Measurements from ENCODE around the gene ADGRD1.

The ADGRD1 gene

DNA sequence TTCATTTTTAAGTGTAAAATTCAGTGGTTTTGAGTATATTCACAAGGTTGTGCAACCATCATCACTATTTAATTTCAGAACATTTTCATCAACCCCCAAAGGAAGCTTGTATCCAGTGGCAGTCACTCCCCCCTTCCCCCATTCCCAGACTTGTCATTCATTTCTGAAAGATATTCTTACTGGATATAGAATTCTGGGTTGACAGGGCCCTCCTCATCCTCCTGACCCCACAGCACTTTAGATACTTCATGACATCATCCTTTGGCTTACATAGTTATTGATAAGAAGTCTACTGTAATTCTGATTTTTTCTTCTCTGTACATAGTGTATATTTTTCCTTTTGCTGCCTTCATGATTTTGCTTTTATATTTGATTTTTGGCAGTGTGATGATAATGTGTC is 8.8 kb upstream of the ADGRD1 start:
- Mint-ChIP-seq H3K4me1 (peaks cover 13% of the 10 kb centered on the region), H3K27ac (no peak overlapping the region), H3K9me3 (peaks cover 43% of the 10 kb centered on the region), H3K27me3 (ENCODE audit: low read depth, poor library complexity) (peaks cover 21% of the 10 kb centered on the region), H3K36me3 (ENCODE audit: low read depth) (peaks cover 8% of the 10 kb centered on the region), H3K4me3 (no peak overlapping the region)
- DNase-seq, result no peak
- TF ChIP-seq, protein P1, sequence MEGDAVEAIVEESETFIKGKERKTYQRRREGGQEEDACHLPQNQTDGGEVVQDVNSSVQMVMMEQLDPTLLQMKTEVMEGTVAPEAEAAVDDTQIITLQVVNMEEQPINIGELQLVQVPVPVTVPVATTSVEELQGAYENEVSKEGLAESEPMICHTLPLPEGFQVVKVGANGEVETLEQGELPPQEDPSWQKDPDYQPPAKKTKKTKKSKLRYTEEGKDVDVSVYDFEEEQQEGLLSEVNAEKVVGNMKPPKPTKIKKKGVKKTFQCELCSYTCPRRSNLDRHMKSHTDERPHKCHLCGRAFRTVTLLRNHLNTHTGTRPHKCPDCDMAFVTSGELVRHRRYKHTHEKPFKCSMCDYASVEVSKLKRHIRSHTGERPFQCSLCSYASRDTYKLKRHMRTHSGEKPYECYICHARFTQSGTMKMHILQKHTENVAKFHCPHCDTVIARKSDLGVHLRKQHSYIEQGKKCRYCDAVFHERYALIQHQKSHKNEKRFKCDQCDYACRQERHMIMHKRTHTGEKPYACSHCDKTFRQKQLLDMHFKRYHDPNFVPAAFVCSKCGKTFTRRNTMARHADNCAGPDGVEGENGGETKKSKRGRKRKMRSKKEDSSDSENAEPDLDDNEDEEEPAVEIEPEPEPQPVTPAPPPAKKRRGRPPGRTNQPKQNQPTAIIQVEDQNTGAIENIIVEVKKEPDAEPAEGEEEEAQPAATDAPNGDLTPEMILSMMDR (IDR thresholded peaks at IDR 0.05), result no peak

DNA sequence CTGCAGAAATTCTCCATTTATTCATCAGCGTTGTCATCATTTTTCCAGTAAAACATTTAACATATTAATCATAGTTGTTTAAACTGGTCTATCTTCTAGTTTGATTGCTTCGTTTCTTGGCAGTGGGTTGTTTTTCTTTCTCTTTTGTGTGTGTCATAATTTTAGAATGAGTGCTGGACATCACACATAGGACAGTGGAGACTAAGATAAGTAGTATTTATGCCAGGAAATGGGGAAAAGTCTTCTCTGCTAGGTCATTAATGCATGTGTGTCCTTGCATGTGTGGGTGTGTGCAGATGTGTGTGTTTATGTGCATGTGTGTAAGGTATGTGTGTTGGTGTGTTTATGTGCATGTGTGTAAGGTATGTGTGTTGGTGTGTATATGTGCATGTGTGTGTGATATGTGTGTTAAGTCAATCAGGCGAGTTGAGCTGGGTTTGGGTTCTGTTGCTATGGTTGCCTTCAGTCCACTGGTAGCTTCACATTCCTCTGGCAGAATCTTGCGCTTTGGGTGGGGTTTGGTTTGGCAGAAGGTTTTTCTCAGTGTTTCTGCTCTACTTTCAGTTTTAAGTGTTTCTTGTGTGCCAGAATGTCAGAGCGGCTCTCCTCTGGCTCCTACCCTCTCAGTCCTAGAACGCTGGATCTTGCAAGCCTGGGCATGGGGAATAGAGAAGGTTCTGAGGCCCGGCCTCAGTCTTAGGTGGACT is 7.8 kb upstream of the ADGRD1 start:
- H3K4me1 Mint-ChIP-seq, result peaks cover 19% of the 10 kb centered on the region
- TF ChIP-seq, protein P1 (IDR thresholded peaks at IDR 0.05), result no peak
- DNase-seq, result no peak
- H3K9me3 Mint-ChIP-seq, result peaks cover 33% of the 10 kb centered on the region
- peaks cover 11% of the 10 kb centered on the region for H3K27me3 Mint-ChIP-seq (ENCODE audit: low read depth, poor library complexity)
- peaks cover 8% of the 10 kb centered on the region for H3K36me3 Mint-ChIP-seq (ENCODE audit: low read depth)
- H3K4me3 Mint-ChIP-seq, result no peak overlapping the region
- no peak overlapping the region for H3K27ac Mint-ChIP-seq

DNA sequence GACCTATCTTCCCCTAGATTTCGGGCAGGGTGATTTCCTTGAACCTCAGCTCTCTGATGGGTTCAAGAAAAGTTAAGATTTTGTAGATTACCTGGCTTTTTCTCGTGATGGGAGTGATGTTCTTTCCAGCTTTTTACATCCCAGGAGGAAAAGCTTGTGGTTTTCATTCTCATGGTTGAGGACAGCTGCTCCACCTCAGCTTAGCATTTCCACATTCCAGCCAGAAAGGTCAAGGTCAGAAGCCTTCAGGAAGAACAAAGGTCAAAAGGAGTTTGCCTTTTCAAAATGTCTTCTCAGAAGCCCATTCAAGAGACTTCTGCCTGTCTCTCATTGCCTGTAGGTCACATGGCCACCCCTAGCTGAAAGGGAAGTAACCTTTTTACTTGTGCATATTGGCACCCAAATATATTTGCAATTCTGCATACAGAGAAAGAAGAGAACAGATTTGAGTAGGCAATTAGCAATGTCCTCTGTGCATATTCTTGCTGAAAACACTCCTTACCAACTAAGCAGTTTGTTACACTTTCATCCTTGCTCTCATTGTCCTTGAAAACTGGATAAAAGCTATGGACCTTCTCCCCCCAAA is 6.6 kb upstream of the ADGRD1 start:
- H3K27ac Mint-ChIP-seq, result no peak overlapping the region
- H3K4me1 Mint-ChIP-seq, result peaks cover 29% of the 10 kb centered on the region
- TF ChIP-seq, protein P1 (IDR thresholded peaks at IDR 0.05), result no peak
- DNase-seq, result no peak
- H3K9me3 Mint-ChIP-seq, result peaks cover 33% of the 10 kb centered on the region
- H3K4me3 Mint-ChIP-seq, result no peak overlapping the region
- H3K36me3 Mint-ChIP-seq (ENCODE audit: low read depth), result peaks cover 8% of the 10 kb centered on the region
- H3K27me3 Mint-ChIP-seq (ENCODE audit: low read depth, poor library complexity), result peaks cover 6% of the 10 kb centered on the region

DNA sequence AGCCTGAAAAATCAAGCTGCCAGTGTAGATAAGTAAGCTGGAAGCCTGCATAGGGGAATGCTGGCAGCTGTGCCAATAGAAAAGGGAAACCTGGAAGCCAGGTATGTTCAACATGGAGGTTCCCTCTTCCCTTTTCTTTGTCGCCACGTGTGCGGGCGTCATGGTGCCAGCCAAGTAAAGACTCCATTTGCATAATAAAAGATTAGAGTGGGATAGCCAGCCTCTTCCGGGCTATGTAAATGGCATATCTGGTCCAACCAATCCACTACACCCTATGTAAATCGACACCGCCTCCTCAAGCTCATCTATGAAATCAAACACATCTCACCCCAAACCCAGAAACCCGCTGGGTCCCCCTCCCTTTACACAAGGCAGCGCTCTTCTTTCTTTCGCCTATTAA is 5.6 kb upstream of the ADGRD1 start:
- DNase-seq, result no peak
- peaks cover 39% of the 10 kb centered on the region for H3K4me1 Mint-ChIP-seq
- no peak overlapping the region for H3K4me3 Mint-ChIP-seq
- peaks cover 33% of the 10 kb centered on the region for H3K9me3 Mint-ChIP-seq
- peaks cover 8% of the 10 kb centered on the region for H3K36me3 Mint-ChIP-seq (ENCODE audit: low read depth)
- TF ChIP-seq, protein P1 (IDR thresholded peaks at IDR 0.05), result no peak
- H3K27ac Mint-ChIP-seq, result no peak overlapping the region
- H3K27me3 Mint-ChIP-seq (ENCODE audit: low read depth, poor library complexity), result peaks cover 6% of the 10 kb centered on the region

DNA sequence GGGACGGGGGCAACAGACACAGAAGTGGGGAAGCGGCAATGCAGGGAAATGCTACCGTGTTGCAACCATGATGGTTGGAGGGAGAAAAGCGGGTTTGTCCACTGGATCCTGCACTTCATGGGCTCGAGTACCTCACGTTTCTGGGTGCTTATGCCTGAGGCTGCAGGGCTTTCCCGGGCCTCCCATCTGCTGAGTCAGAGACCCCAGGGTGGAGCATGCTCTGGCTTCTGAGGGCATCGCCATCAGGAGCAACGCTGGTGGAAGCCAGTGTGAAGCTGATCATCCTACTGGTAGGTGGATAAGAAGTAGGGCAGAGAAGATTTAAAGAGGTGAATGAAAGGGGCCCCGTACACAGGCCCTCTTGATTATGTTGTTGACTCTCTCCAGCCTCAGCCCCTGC is 5.0 kb upstream of the ADGRD1 start:
- no peak overlapping the region for H3K27ac Mint-ChIP-seq
- H3K36me3 Mint-ChIP-seq (ENCODE audit: low read depth), result peaks cover 8% of the 10 kb centered on the region
- TF ChIP-seq, protein P1 (IDR thresholded peaks at IDR 0.05), result no peak
- no peak overlapping the region for H3K4me3 Mint-ChIP-seq
- peaks cover 6% of the 10 kb centered on the region for H3K27me3 Mint-ChIP-seq (ENCODE audit: low read depth, poor library complexity)
- DNase-seq, result no peak
- peaks cover 29% of the 10 kb centered on the region for H3K9me3 Mint-ChIP-seq
- H3K4me1 Mint-ChIP-seq, result peaks cover 46% of the 10 kb centered on the region

DNA sequence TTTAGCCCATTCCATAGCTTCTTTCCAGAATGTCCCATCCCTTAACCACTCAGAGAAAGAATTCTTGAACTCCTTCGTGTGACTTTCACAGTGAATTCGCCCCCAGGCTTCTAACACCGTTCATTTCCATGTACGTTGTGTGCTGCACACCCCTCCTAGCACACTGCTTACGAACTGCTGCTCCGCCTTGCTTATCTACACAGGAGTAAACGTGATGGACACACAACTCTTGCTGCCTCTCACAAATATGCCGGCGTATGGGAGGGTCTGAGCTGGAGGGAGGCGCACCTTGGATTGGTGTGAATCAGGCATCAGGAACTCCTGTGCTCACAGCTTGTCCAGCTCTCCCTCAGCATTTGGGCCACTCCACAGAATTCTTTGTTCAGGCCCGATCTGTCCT is 3.9 kb upstream of the ADGRD1 start:
- Mint-ChIP-seq H3K27me3 (ENCODE audit: low read depth, poor library complexity) (peaks cover 6% of the 10 kb centered on the region), H3K4me3 (no peak overlapping the region), H3K9me3 (peaks cover 21% of the 10 kb centered on the region), H3K36me3 (ENCODE audit: low read depth) (peaks cover 8% of the 10 kb centered on the region), H3K4me1 (peaks cover 56% of the 10 kb centered on the region), H3K27ac (no peak overlapping the region)
- no peak for DNase-seq
- TF ChIP-seq, protein P1 (IDR thresholded peaks at IDR 0.05), result no peak

All from nephron progenitor cell (in vitro differentiated cells).